HFF-Myc (cell line): ENCODE data around the gene ZDHHC11.

ENCODE experiments used
- DNase-seq: peaks from one replicate; pipeline ENCODE4 v3.0.0-alpha.2; 2011; ENCODE audit warnings: low read depth; ENCODE audit errors: extremely low read depth
- H3K4me3 ChIP-seq: replicated peaks from 2 replicates; pipeline ENCODE4 v1.5.1; 2011; ENCODE audit warnings: low read depth, mild to moderate bottlenecking, control low read depth, low read length
- CTCF ChIP-seq: IDR thresholded peaks from 2 replicates; pipeline ENCODE4 v1.5.1; 2012; ENCODE audit warnings: mild to moderate bottlenecking, low read depth, low read length, control low read depth; ENCODE audit errors: missing control alignments

Gene ZDHHC11

DNA sequence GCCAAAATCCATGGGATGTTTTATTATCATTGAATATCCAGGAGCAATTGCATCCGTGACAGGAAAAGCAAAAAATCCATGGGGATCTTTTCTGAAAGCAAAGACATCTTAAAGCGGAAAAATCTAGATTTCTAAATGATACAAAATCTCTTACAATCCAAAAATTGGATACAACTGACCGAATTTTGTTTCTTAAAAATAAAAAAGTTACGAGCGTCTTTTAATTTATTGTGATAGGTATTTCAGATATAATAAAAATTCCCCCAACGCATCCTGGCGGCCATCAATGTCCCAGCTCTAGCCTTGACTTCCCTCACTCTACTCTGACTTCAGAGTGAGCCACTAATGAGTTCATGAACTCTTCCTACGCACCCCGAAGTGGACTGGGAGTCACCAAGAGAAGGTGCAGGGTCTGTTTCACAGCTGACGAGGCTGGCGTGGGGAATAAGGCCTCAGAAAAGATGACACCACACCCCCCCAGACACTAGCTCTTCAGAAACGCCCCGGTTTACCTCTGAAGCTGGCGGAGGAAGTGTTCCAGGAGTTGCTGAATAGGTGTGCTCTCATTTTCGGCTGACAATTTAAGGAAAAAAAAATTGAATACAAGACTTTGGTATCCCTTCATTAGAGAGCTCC lies 38.4 kb upstream of the ZDHHC11 start:
- no peak for DNase-seq
- no peak overlapping the region for H3K4me3 ChIP-seq
- no peak for TF ChIP-seq CTCF

GRCh38 chr5:888638-889035 lies 37.9 kb upstream of the ZDHHC11 start:
- no peak overlapping the region for H3K4me3 ChIP-seq
- no peak for DNase-seq
- TF ChIP-seq CTCF = no peak

GRCh38 chr5:887947-888637 lies 37.3 kb upstream of the ZDHHC11 start:
- no peak for DNase-seq
- no peak overlapping the region for H3K4me3 ChIP-seq
- no peak for TF ChIP-seq CTCF

DNA sequence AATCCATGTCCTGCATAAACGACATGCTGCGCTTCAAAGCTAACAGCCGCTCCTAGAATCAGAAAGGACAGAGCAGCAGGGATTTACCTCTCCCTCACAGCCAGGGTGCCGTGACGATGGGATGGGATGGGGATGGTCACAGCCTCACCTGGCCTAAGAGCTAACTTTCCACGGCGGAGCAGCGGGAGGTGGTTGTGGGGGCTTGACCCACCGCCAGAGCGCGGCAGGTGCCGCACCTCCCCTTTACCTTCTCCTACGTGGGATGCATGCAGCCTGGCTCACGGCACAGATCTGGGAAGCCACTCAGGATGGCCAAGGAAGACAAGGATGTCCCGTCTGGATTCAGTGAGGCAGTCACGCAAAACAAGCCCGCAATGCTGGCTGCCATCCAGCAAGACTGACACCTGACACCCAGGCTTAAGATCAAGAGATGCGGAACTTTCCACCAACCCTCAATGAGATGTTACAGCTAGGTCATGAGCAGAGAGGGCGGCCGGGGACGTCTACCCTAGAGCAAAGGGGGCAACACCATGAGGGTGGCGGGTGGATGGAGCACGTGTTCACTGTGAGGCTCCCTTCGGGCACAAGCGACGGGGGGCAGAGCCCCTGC lies 36.0 kb upstream of the ZDHHC11 start:
- no peak for DNase-seq
- TF ChIP-seq CTCF = no peak
- H3K4me3 ChIP-seq = no peak overlapping the region

- H3K4me3 ChIP-seq = no peak overlapping the region
- DNase-seq = no peak
- TF ChIP-seq CTCF = no peak
Measured at GRCh38 chr5:886036-886435, 35.2 kb upstream of the ZDHHC11 start.

GRCh38 chr5:885529-885928 lies 34.7 kb upstream of the ZDHHC11 start:
- no peak for DNase-seq
- TF ChIP-seq CTCF = no peak
- H3K4me3 ChIP-seq = no peak overlapping the region

DNA sequence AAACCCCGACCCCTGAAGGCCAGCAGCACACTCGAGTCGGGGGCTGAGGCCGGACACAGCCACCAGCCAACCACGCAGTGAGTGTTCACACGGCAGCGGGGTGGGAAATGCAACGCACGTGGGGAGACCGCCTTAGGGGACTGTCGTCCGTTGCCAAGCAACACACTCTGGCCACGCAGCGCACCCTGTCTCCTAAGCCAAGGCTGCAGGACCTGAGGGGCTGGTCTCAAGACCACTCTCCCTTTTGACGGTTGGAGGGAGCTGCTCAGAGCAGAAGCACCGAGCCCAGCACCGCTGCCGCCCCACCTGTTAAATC lies 34.3 kb upstream of the ZDHHC11 start:
- DNase-seq = no peak
- no peak overlapping the region for H3K4me3 ChIP-seq

More for the DNA sequence above, 34.3 kb upstream of the ZDHHC11 start:
- no peak for TF ChIP-seq CTCF
